Esophagus muscularis mucosa (tissue), 4 donors: ENCODE data around the gene PEAK3.
A peak's percentile ranks its signal among the peaks of the same experiment; 100 is the strongest.

ENCODE experiments used
- CTCF ChIP-seq, 3 experiments: fragments of 200-600 bp in 2 of 3; fragments of 450-650 bp in 1 of 3; sonication (generic) in 2 of 3; IDR thresholded peaks; one replicate each; pipeline ENCODE4 v1.5.1; 2017 to 2019; ENCODE audit warnings: antibody characterized with exemption in 3 of 3, mild to moderate bottlenecking in 2 of 3, moderate library complexity in 1 of 3
- EP300 ChIP-seq: sonication (generic); formaldehyde crosslinking; IDR thresholded peaks from one replicate; pipeline ENCODE4 v1.6.1; 2017; ENCODE audit warnings: antibody characterized with exemption
- POLR2A ChIP-seq: fragments of 450-650 bp; IDR thresholded peaks from one replicate; pipeline ENCODE4 v1.6.1; 2017; ENCODE audit warnings: antibody characterized with exemption, moderate library complexity, mild to moderate bottlenecking, low read depth
- POLR2AphosphoS5 ChIP-seq, 2 donors: sonication (generic); formaldehyde crosslinking; IDR thresholded peaks; one replicate each; pipeline ENCODE4 v1.6.1; 2017; ENCODE audit warnings: antibody characterized with exemption in 2 of 2

DNA sequence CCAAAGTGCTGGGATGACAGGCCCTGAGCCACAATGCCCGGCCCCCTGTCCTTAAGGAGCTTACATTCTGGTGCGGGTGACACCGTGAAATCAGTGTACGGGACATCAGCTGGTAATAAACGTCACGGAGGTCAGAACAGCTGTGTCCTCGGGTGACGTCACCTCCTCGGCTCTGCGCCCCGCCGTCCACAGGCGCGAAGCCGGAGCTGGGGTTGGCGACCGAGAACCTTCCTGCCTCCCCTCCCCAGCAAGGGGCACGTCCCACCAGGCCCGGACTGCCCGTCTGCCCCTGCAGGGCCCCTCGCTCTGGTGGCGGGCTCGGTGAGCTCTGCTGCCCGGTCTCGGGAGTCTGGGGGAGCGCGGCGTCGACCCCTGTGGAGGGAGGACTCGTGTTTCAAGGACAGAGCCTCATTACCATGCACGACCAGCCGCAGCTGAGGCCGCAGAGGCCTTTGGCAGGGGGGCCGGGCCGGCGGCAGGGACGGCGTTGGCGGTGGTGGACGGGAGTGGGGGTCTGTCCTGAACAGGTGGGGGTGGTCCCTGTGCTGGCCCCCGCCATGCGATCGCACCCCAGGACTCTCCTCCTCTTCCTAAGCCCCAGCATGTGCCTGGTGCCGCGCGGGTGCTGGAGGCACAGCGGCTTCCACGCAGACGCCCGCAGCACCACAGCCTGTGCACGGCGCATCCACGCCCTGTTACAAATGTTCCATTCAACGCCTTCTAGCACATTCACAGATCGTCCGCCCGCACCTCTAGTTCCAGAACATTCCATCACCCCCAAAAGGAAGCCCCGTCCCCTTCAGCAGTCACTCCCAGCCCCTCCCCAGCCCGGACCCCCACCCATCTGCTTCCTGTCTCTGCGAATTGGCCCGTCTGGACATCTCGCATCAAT is 20.6 kb upstream of the PEAK3 start:
- TF ChIP-seq POLR2A: no peak
- TF ChIP-seq EP300: no peak
- no peak for TF ChIP-seq CTCF (IDR thresholded peaks at IDR 0.05)
- TF ChIP-seq POLR2AphosphoS5 (IDR thresholded peaks at IDR 0.05): peak in 1 of 2 donors; percentile 25
